Cardiac fibroblast (primary cell): ENCODE measurements around the gene PREX1.

ENCODE experiments used
- DNase-seq, 2 donors: peaks; one replicate each; pipeline versions ENCODE4 v3.0.0 to v3.0.0-alpha.2; 2010; ENCODE audit warnings: low read depth in 2 of 2
- H3K4me3 ChIP-seq, 2 donors: replicated peaks in 1 of 2; 1 replicate in 1 of 2; 2 replicates in 1 of 2; pipeline ENCODE4 v1.5.1; 2011; ENCODE audit warnings: low read depth in 2 of 2, low read length in 2 of 2, mild to moderate bottlenecking in 2 of 2, moderate library complexity in 1 of 2
- TF ChIP-seq, protein P1 (sequence below): IDR thresholded peaks from one replicate; pipeline ENCODE4 v1.5.1; 2011; ENCODE audit warnings: low read depth, mild to moderate bottlenecking, low read length, inconsistent platforms

Gene PREX1

DNA sequence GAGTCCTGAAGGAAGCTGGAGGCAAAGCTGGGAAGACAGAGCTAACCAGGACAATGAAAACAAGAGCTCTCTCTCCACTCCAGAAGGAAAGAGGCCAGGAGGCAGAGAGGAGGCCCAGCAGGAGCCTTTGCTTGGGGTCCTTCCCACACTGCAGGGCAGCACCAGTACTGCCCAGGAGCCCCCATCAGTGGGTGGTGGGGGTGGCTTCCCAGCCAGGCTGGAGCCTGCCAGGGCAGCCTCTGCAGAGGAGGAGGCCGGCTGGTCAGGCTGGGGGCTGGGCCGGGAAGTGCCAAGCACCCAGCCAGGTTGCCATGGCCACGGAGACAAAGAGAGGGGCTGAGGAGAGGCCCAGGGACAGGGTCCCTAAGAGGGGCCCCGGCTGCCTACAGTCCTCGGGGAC is 33.4 kb downstream of the PREX1 start:
- peak in 1 of 2 donors; percentile 25 for DNase-seq
- no peak overlapping the region for H3K4me3 ChIP-seq
- TF ChIP-seq, protein P1, sequence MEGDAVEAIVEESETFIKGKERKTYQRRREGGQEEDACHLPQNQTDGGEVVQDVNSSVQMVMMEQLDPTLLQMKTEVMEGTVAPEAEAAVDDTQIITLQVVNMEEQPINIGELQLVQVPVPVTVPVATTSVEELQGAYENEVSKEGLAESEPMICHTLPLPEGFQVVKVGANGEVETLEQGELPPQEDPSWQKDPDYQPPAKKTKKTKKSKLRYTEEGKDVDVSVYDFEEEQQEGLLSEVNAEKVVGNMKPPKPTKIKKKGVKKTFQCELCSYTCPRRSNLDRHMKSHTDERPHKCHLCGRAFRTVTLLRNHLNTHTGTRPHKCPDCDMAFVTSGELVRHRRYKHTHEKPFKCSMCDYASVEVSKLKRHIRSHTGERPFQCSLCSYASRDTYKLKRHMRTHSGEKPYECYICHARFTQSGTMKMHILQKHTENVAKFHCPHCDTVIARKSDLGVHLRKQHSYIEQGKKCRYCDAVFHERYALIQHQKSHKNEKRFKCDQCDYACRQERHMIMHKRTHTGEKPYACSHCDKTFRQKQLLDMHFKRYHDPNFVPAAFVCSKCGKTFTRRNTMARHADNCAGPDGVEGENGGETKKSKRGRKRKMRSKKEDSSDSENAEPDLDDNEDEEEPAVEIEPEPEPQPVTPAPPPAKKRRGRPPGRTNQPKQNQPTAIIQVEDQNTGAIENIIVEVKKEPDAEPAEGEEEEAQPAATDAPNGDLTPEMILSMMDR: no peak

DNA sequence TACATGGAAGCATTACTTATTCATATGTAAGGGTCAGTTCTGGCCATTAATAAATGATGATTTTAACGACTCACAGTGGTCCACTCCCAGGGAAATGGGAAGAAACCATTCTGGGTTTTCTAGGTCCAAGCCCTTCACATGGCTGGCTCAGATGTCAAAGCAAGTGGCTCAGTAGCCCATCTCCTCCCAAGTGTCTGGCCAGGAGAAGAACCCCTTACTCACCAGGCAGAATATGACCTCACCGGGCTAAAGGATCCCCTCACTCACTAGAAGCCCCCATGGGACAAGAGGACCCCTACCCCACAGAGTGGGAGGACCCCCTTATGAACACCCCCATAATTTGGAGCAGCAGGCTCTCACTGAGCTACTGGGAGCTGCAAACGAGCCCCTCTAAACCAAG is 34.0 kb downstream of the PREX1 start:
- H3K4me3 ChIP-seq: no peak overlapping the region
- no peak for DNase-seq
- TF ChIP-seq, protein P1: no peak

- peak; percentile 76 to 88 for DNase-seq
- no peak overlapping the region for H3K4me3 ChIP-seq
- TF ChIP-seq, protein P1: no peak
Measured at GRCh38 chr20:48791666-48792071, 36.1 kb downstream of the PREX1 start.

GRCh38 chr20:48791014-48791413 is 36.8 kb downstream of the PREX1 start:
- DNase-seq: peak in 1 of 2 donors; percentile 39
- TF ChIP-seq, protein P1: no peak
- H3K4me3 ChIP-seq: no peak overlapping the region

DNA sequence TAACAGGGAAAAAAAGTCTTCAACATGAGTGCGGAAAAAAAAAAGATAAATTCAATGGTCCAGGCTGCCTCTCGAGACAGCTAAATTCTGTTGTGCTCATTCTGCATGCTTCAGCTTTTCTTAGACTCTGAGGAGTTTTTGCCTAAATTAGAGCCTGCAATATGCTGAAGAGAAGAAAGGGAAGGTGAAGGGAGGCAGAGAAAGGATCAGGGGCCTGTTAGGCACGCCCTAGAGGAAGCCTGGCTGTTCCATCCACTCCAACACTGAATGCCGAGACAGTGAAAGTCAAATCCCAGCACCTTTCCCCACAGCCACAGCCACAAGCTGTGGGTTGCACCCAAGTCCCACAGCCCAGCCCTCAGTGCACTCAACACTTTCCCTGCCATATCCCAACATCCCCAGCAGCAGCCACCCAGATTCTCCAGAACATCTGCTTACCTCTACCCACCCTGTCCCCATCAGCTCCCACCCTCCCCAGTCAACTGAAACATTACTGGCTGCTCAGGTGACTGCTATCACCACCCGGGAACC is 37.3 kb downstream of the PREX1 start:
- DNase-seq: no peak
- H3K4me3 ChIP-seq: no peak overlapping the region
- TF ChIP-seq, protein P1: no peak

DNA sequence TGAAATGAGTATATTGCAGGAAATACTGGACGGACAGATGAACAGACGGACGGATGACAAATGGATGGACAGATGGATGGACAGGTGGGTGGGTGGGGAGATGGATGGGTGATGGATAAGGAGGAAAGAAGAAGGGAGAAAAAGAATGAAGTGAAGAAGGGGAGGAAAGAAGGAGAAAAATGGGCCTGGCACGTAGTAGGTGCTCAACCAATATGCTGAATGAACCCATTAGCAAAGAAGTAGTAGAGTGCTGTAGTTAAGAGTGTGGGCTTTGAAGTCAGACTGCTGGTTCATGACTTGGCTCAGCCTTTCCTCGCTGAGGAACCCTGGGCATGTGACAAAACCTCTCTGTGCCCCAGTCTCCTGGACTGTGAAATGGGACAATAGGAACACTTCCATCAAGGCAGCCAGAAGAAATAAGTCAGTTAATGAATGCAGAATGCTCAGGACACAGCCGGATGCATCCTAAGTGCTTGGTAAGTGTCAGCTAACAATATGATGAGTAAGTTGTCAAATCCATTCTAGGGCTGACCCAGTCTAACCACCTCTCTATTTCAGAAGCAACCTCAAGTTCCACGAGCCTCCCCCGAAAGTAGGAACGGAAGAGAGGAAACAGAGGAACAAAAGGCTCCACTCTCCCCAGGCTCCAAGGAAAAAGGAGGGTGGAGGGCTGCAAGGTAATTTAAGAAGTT is 37.9 kb downstream of the PREX1 start:
- TF ChIP-seq, protein P1: no peak
- H3K4me3 ChIP-seq: no peak overlapping the region
- DNase-seq: no peak
